K562 (cell line): ENCODE results near the gene SHANK1. TPM values are rescaled to one million over a fixed set of nuclear protein-coding genes. Genes with fewer than 3 reads are reported as not detected.
A peak's percentile ranks its signal among the peaks of the same experiment; 100 is the strongest.

Experiments
- ARID2 ChIP-seq: fragments of 450-650 bp; IDR thresholded peaks from 2 replicates; pipeline ENCODE4 v1.6.1; 2017; ENCODE audit warnings: antibody characterized with exemption, mild to moderate bottlenecking
- ATF3 ChIP-seq, 2 experiments: fragments of 450-650 bp in 1 of 2; sonication (generic) in 1 of 2; formaldehyde crosslinking in 1 of 2; IDR thresholded peaks in 1 of 2; conservative IDR thresholded peaks in 1 of 2; 2 replicates each; pipeline versions ENCODE4 v1.6.1 to v1.8.1; 2016 to 2023; ENCODE audit warnings: mild to moderate bottlenecking in 2 of 2, moderate library complexity in 2 of 2, inconsistent platforms in 1 of 2, missing genetic modification reagents in 1 of 2
- BRD9 ChIP-seq: fragments of 450-650 bp; IDR thresholded peaks from 2 replicates; pipeline ENCODE4 v1.6.1; 2018; ENCODE audit warnings: low read depth; ENCODE audit not compliant: partially characterized antibody
- CBFB ChIP-seq: sonication (generic); formaldehyde crosslinking; IDR thresholded peaks from 2 replicates; pipeline ENCODE4 v1.4.0; 2020; ENCODE audit warnings: mild to moderate bottlenecking, missing genetic modification reagents
- CREB1 ChIP-seq, 2 experiments: sonication (generic) in 1 of 2; formaldehyde crosslinking in 1 of 2; IDR thresholded peaks; 2 replicates each; pipeline versions ENCODE4 v1.6.1 to v1.8.0; 2012 to 2022; ENCODE audit warnings: inconsistent platforms in 1 of 2, mild to moderate bottlenecking in 1 of 2, missing genetic modification reagents in 1 of 2, moderate library complexity in 1 of 2
- CTCFL ChIP-seq: IDR thresholded peaks from 2 replicates; pipeline ENCODE4 v1.6.1; 2011; ENCODE audit warnings: borderline replicate concordance, low read depth, mild to moderate bottlenecking, moderate library complexity, low read length; ENCODE audit not compliant: insufficient read depth, poor library complexity, severe bottlenecking
- CXXC5 ChIP-seq: fragments of 250-450 bp; sonication (Bioruptor Pico); IDR thresholded peaks from 2 replicates; pipeline ENCODE4 v1.8.0; 2022; ENCODE audit warnings: inconsistent platforms, mild to moderate bottlenecking, moderate library complexity
- EP400 ChIP-seq: fragments of 450-650 bp; IDR thresholded peaks from 2 replicates; pipeline ENCODE4 v1.6.1; 2017; ENCODE audit warnings: antibody characterized with exemption, mild to moderate bottlenecking, moderate library complexity
- FOXA1 ChIP-seq: fragments of 450-650 bp; IDR thresholded peaks from 2 replicates; pipeline ENCODE4 v1.6.1; 2016; ENCODE audit warnings: mild to moderate bottlenecking, borderline replicate concordance
- GABPB1 ChIP-seq: sonication (generic); formaldehyde crosslinking; IDR thresholded peaks from 2 replicates; pipeline ENCODE4 v1.8.0; 2022; ENCODE audit warnings: mild to moderate bottlenecking, missing genetic modification reagents
- HLTF ChIP-seq: fragments of 450-650 bp; IDR thresholded peaks from 2 replicates; pipeline ENCODE4 v1.6.1; 2016
- HNRNPLL ChIP-seq: fragments of 200-400 bp; formaldehyde crosslinking; IDR thresholded peaks from 2 replicates; pipeline ENCODE4 v1.6.1; 2017; ENCODE audit warnings: low read length, low read depth, mild to moderate bottlenecking; ENCODE audit not compliant: poor library complexity, severe bottlenecking
- JUNB ChIP-seq: fragments of 450-650 bp; formaldehyde crosslinking; conservative IDR thresholded peaks from 2 replicates; pipeline ENCODE4 v1.4.0; 2020; ENCODE audit warnings: mild to moderate bottlenecking
- MAX ChIP-seq: sonication (generic); formaldehyde crosslinking; IDR thresholded peaks from 2 replicates; pipeline ENCODE4 v1.9.0; 2022; ENCODE audit warnings: mild to moderate bottlenecking, missing genetic modification reagents
- MEF2D ChIP-seq: conservative IDR thresholded peaks from 2 replicates; pipeline ENCODE4 v1.6.1; 2016; ENCODE audit warnings: low read depth, missing genetic modification characterization, missing compliant biosample characterization
- MIER1 ChIP-seq: fragments of 450-650 bp; IDR thresholded peaks from 2 replicates; pipeline ENCODE4 v1.6.1; 2016; ENCODE audit warnings: antibody characterized with exemption, mild to moderate bottlenecking, low read depth
- NCOA6 ChIP-seq: fragments of 450-650 bp; IDR thresholded peaks from 2 replicates; pipeline ENCODE4 v1.6.1; 2017; ENCODE audit warnings: mild to moderate bottlenecking
- NFYB ChIP-seq: IDR thresholded peaks from 2 replicates; pipeline ENCODE4 v1.6.1; 2011; ENCODE audit warnings: mild to moderate bottlenecking, moderate library complexity; ENCODE audit not compliant: insufficient read length; ENCODE audit errors: extremely low read depth
- PHB2 ChIP-seq: fragments of 450-650 bp; IDR thresholded peaks from 2 replicates; pipeline ENCODE4 v1.6.1; 2017; ENCODE audit warnings: low read depth
- PHF20 ChIP-seq: fragments of 450-650 bp; IDR thresholded peaks from 2 replicates; pipeline ENCODE4 v1.6.1; 2018; ENCODE audit not compliant: partially characterized antibody
- RFX1 ChIP-seq: fragments of 450-650 bp; IDR thresholded peaks from 2 replicates; pipeline ENCODE4 v1.6.1; 2016; ENCODE audit warnings: mild to moderate bottlenecking, moderate library complexity
- TBL1XR1 ChIP-seq, 2 experiments: IDR thresholded peaks; 2 replicates each; pipeline ENCODE4 v1.6.1; 2012; ENCODE audit warnings: improper control_type of control experiment in 2 of 2, low read length in 2 of 2, mild to moderate bottlenecking in 1 of 2
- ZC3H8 ChIP-seq: fragments of 450-650 bp; IDR thresholded peaks from 2 replicates; pipeline ENCODE4 v1.6.1; 2017
- ZNF263 ChIP-seq: sonication (generic); formaldehyde crosslinking; IDR thresholded peaks from 2 replicates; pipeline ENCODE4 v1.8.0; 2022; ENCODE audit warnings: mild to moderate bottlenecking, missing genetic modification reagents, borderline replicate concordance
- ZNF668 ChIP-seq: fragments of 250-450 bp; sonication (Bioruptor Pico); IDR thresholded peaks from 2 replicates; pipeline ENCODE4 v1.8.0; 2022; ENCODE audit warnings: mild to moderate bottlenecking, inconsistent platforms
- polyA plus RNA-seq, 8 experiments: library from polyadenylated mRNA; depleted of rRNA in 4 of 8; stranded (reverse) in 5 of 8; unstranded in 3 of 8; fragments of >200 nt; fragmentation: Nextera tagmentation in 2 of 8; fragmentation: Illumina TruSeq in 1 of 8; extraction: Ambion mirVana in 2 of 8; extraction: Trizol in 1 of 8; gene quantifications; 2 replicates each; pipeline versions ENCODE4 v1.2.1 to v1.2.3, GENCODE V29; 2011 to 2014; ENCODE audit warnings: inconsistent platforms in 1 of 8, missing spikeins in 1 of 8
- total RNA-seq, 7 experiments: library from RNA; depleted of rRNA in 6 of 7; stranded (reverse); fragments of >200 nt in 6 of 7; fragmentation: Illumina TruSeq in 2 of 7; extraction: Trizol in 2 of 7; gene quantifications; 2 replicates each; pipeline versions ENCODE4 v1.2.1 to v1.2.3, GENCODE V29; 2011 to 2021; ENCODE audit warnings: low replicate concordance in 1 of 7

The SHANK1 gene
- total and polyA plus RNA-seq, 9 of the 15 experiments (the other 6 are each of a cell fraction or from before 2014, with no cell fraction given) = 0.33 to 1.3 (median 0.55) TPM; not detected in 2

- TF ChIP-seq ZNF263 = peak; percentile 86
- TF ChIP-seq NFYB = peak; percentile 99
- peak; percentile 80 for TF ChIP-seq CXXC5 (CRISPR knock-in tag)
- TF ChIP-seq ZNF668 (CRISPR knock-in tag) = no peak
- peak; percentile 87 for TF ChIP-seq EP400
- TF ChIP-seq TBL1XR1 (IDR thresholded peaks at IDR 0.05; ENCODE audit: low read length in 2 of 2) = peak in 1 of 2 experiments; percentile 69; a peak in 2 of 4 replicates
- 0 out of 2 replicates have a peak, but pooled peaks have one; percentile 32 for TF ChIP-seq ARID2
- TF ChIP-seq ATF3 (IDR thresholded peaks at IDR 0.05) = peak; percentile 99
- 0 out of 2 replicates have a peak, but pooled peaks have one; percentile 44 for TF ChIP-seq ATF3 (CRISPR knock-in tag; conservative IDR thresholded peaks at IDR 0.05)
- TF ChIP-seq CTCFL = no peak
- peak; percentile 25 for TF ChIP-seq HNRNPLL
- TF ChIP-seq MEF2D (tag) = 0 out of 2 replicates have a peak, but pooled peaks have one; percentile 40
- TF ChIP-seq PHF20 = peak; percentile 12
- TF ChIP-seq CREB1 (IDR thresholded peaks at IDR 0.05) = peak; percentile 93
- TF ChIP-seq CREB1 (CRISPR knock-in tag; IDR thresholded peaks at IDR 0.05) = peak; percentile 99
- TF ChIP-seq FOXA1 = no peak
- peak; percentile 61 for TF ChIP-seq GABPB1
- peak; percentile 90; the same call in 1 of the 2 replicates for TF ChIP-seq HLTF
- TF ChIP-seq RFX1 = no peak
- TF ChIP-seq PHB2 = peak; percentile 68
- peak; percentile 87 for TF ChIP-seq JUNB
- TF ChIP-seq CBFB = 0 out of 2 replicates have a peak, but pooled peaks have one; percentile 65
- TF ChIP-seq ZC3H8 = 0 out of 2 replicates have a peak, but pooled peaks have one; percentile 18
- TF ChIP-seq MAX (CRISPR knock-in tag) = peak; percentile 93
- TF ChIP-seq NCOA6 = no peak
- peak; percentile 65 for TF ChIP-seq BRD9
- peak; percentile 60; the same call in 1 of the 2 replicates for TF ChIP-seq MIER1
These were observed 40.2 kb downstream of the SHANK1 start (continued) for GRCh38 chr19:50679177-50680125.
